Breast epithelium (tissue), 4 donors: ENCODE data around the gene DIS3L2. TPM values are rescaled to one million over a fixed set of nuclear protein-coding genes. Genes with fewer than 3 reads are reported as not detected.

Source experiments
- DNase-seq, 2 donors: peaks; one replicate each; pipeline ENCODE4 v3.0.0-alpha.2; 2019; ENCODE audit warnings: low spot score in 2 of 2
- H3K27ac ChIP-seq, 2 donors: fragments of 200-600 bp; sonication (generic) in 1 of 2; one replicate each; pipeline ENCODE4 v1.5.1; 2016 to 2019; ENCODE audit warnings: mild to moderate bottlenecking in 1 of 2
- H3K27me3 ChIP-seq, 2 donors: fragments of 200-600 bp; sonication (generic) in 1 of 2; one replicate each; pipeline versions ENCODE4 v1.5.1 to v1.6.0; 2017 to 2019; ENCODE audit warnings: control low read depth in 1 of 2, mild to moderate bottlenecking in 1 of 2
- H3K36me3 ChIP-seq: fragments of 200-600 bp; one replicate; pipeline ENCODE4 v1.5.1; 2019
- H3K4me1 ChIP-seq, 2 donors: fragments of 200-600 bp; sonication (generic); one replicate each; pipeline ENCODE4 v1.5.1; 2016 to 2019; ENCODE audit warnings: control low read depth in 1 of 2
- H3K4me3 ChIP-seq, 3 donors: fragments of 200-600 bp; sonication (generic); 1 replicate in 2 of 3; 2 replicates in 1 of 3; pipeline ENCODE4 v1.5.1; 2016 to 2019; ENCODE audit warnings: mild to moderate bottlenecking in 3 of 3, moderate library complexity in 2 of 3
- H3K9me3 ChIP-seq, 2 donors: fragments of 200-600 bp; sonication (generic) in 1 of 2; one replicate each; pipeline ENCODE4 v1.5.1; 2016 to 2019; ENCODE audit warnings: control low read depth in 1 of 2
- CTCF ChIP-seq, 3 donors: fragments of 450-650 bp; IDR thresholded peaks; one replicate each; pipeline ENCODE4 v1.5.1; 2016 to 2017; ENCODE audit warnings: antibody characterized with exemption in 3 of 3, mild to moderate bottlenecking in 3 of 3, moderate library complexity in 3 of 3
- POLR2A ChIP-seq: fragments of 450-650 bp; IDR thresholded peaks from one replicate; pipeline ENCODE4 v1.6.1; 2016; ENCODE audit warnings: antibody characterized with exemption, mild to moderate bottlenecking, moderate library complexity
- POLR2AphosphoS5 ChIP-seq, 3 donors: sonication (generic); formaldehyde crosslinking; IDR thresholded peaks; one replicate each; pipeline ENCODE4 v1.6.1; 2017; ENCODE audit warnings: antibody characterized with exemption in 3 of 3
- intact Hi-C: fragments of 100-400 bp; cut with DNase I; formaldehyde crosslinking; loops from one replicate; pipeline ENCODE4 v1.15.1; 2023; ENCODE audit warnings: low total_unique reads
- total RNA-seq, 3 donors: library from RNA; depleted of rRNA; stranded (reverse); fragments of >200 nt; gene quantifications; one replicate each; pipeline ENCODE4 v1.1.0, GENCODE V29; 2016

The DIS3L2 gene
- total RNA-seq, 3 donors from 2014 or later: 19.2 to 38.9 (median 33.4) TPM

DNA sequence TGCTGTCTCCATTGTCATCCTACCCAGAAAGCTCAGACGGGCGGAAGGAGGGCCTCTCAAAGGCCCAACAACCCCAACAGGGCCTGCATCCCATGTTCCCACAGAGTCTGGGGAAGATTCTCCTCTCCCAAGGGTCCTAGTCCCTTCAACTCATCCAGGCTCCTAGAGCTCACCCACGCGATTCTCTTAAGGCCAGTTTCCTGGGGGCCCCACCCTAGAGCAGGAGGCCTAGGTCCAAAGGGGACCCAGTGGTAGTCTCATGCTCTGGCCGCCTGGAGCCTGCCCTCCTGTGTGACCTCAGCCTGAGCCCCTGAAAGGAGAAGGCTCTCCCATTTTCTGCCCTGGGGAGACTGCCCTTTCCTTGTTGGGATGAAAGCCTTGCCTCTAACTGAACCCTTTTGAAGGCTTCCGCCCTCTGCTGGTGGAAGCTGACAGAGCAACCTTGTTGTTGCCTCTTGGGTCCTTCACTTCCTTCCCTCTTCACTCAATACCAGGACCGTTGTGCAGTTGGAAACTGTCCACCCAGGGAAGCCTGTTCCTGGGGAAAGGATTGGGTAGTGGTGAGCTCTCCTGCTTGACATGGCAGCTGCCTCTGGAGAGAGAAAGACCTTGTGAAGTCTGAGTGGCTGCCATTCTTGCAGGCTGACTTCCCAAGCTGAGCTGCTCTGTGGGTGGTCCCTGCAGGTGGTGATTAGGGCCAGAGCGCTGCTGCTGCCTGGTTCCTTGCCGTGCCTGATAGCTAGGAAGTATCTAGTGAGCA, 331.1 kb downstream of the DIS3L2 start:
- Histone ChIP-seq H3K9me3 (no peaks in the 10 kb centered on the region), H3K27me3 (no peaks in the 10 kb centered on the region), H3K36me3 (no peaks in the 10 kb centered on the region), H3K4me3 (no peak overlapping the region), H3K27ac (no peak overlapping the region), H3K4me1 (no peaks in the 10 kb centered on the region)
- intact Hi-C loops: no loop called here
- no peak for DNase-seq
- TF ChIP-seq CTCF (IDR thresholded peaks at IDR 0.05): peak in 1 of 3 donors; percentile 23
- TF ChIP-seq POLR2A: no peak
- no peak for TF ChIP-seq POLR2AphosphoS5 (IDR thresholded peaks at IDR 0.05)

GRCh38 chr2:232293191-232293590, 331.7 kb downstream of the DIS3L2 start:
- H3K9me3 ChIP-seq: no peaks in the 10 kb centered on the region
- H3K36me3 ChIP-seq: no peaks in the 10 kb centered on the region
- H3K4me3 ChIP-seq: no peak overlapping the region
- DNase-seq: no peak
- no peaks in the 10 kb centered on the region for H3K4me1 ChIP-seq
- no peak overlapping the region for H3K27ac ChIP-seq
- H3K27me3 ChIP-seq: no peaks in the 10 kb centered on the region
- intact Hi-C loops: no loop called here
- TF ChIP-seq POLR2AphosphoS5 (IDR thresholded peaks at IDR 0.05) (no peak), POLR2A (no peak), CTCF (IDR thresholded peaks at IDR 0.05) (no peak)

- intact Hi-C loops: no loop called here
- no peak overlapping the region for H3K4me3 ChIP-seq
Measured at GRCh38 chr2:232295971-232296370, 334.5 kb downstream of the DIS3L2 start.

GRCh38 chr2:232296776-232297525, 335.4 kb downstream of the DIS3L2 start:
- Histone ChIP-seq H3K36me3 (no peaks in the 10 kb centered on the region), H3K9me3 (no peaks in the 10 kb centered on the region), H3K27ac (no peak overlapping the region), H3K4me1 (no peaks in the 10 kb centered on the region), H3K27me3 (no peaks in the 10 kb centered on the region), H3K4me3 (no peak overlapping the region)
- TF ChIP-seq POLR2AphosphoS5 (IDR thresholded peaks at IDR 0.05) (no peak), POLR2A (no peak), CTCF (IDR thresholded peaks at IDR 0.05) (no peak)
- intact Hi-C loops: no loop called here
- no peak for DNase-seq

More at GRCh38 chr2:232295971-232296370, 334.5 kb downstream of the DIS3L2 start:
- no peak for DNase-seq
- Histone ChIP-seq H3K36me3 (no peaks in the 10 kb centered on the region), H3K27me3 (no peaks in the 10 kb centered on the region), H3K4me1 (no peaks in the 10 kb centered on the region), H3K9me3 (no peaks in the 10 kb centered on the region), H3K27ac (no peak overlapping the region)
- TF ChIP-seq POLR2AphosphoS5 (IDR thresholded peaks at IDR 0.05): no peak
- TF ChIP-seq POLR2A: no peak
- TF ChIP-seq CTCF (IDR thresholded peaks at IDR 0.05): peak in 1 of 3 donors; percentile 11

- Histone ChIP-seq H3K4me3 (no peak overlapping the region), H3K27me3 (no peaks in the 10 kb centered on the region), H3K4me1 (no peaks in the 10 kb centered on the region), H3K27ac (no peak overlapping the region), H3K36me3 (no peaks in the 10 kb centered on the region), H3K9me3 (no peaks in the 10 kb centered on the region)
- intact Hi-C loops: no loop called here
- TF ChIP-seq CTCF (IDR thresholded peaks at IDR 0.05) (no peak), POLR2A (no peak), POLR2AphosphoS5 (IDR thresholded peaks at IDR 0.05) (no peak)
- no peak for DNase-seq
Measured at GRCh38 chr2:232299084-232299483, 337.6 kb downstream of the DIS3L2 start.
